Amygdala (tissue), 56 donors: Measurements from ENCODE around the gene SGCB.

Experiments used
- DNase-seq, 56 donors: peaks; one replicate each; lab custom pipeline; 2025; lab: John Stamatoyannopoulos, UW

SGCB gene

GRCh38 chr4:52028970-52029369, 9.1 kb downstream of the SGCB start:
- DNase-seq = no peak

GRCh38 chr4:52019936-52020657, 18.0 kb downstream of the SGCB start, which contains the start of gene LRRC66:
Gene LRRC66, minus strand, starts transcription at chr4:52020363. Its CDS starts 2,750 bp downstream, at chr4:52017613.
- no peak for DNase-seq

GRCh38 chr4:52017814-52018213, 20.3 kb downstream of the SGCB start:
- no peak for DNase-seq

GRCh38 chr4:52016981-52017380, 21.1 kb downstream of the SGCB start:
- no peak for DNase-seq

- DNase-seq = no peak
These were observed 22.7 kb downstream of the SGCB start for GRCh38 chr4:52015366-52015765.

- no peak for DNase-seq
These were observed 23.2 kb downstream of the SGCB start for GRCh38 chr4:52014903-52015302.

GRCh38 chr4:52012651-52013050, 25.4 kb downstream of the SGCB start:
- DNase-seq = no peak

- no peak for DNase-seq
These were observed 27.1 kb downstream of the SGCB start for GRCh38 chr4:52010986-52011385.

GRCh38 chr4:52006887-52007286, 31.2 kb downstream of the SGCB start:
- DNase-seq = no peak

- DNase-seq = no peak
These were observed 32.4 kb downstream of the SGCB start for GRCh38 chr4:52005604-52006273.

- DNase-seq = no peak
These were observed 33.7 kb downstream of the SGCB start for GRCh38 chr4:52004414-52004813.

GRCh38 chr4:52001616-52002015, 36.5 kb downstream of the SGCB start:
- DNase-seq = no peak

GRCh38 chr4:51999250-51999649, 38.8 kb downstream of the SGCB start:
- DNase-seq = no peak

GRCh38 chr4:51998837-51999236, 39.3 kb downstream of the SGCB start:
- no peak for DNase-seq

- DNase-seq = no peak
These were observed 40.5 kb downstream of the SGCB start for GRCh38 chr4:51997647-51998046.

- DNase-seq = no peak
These were observed 42.4 kb downstream of the SGCB start for GRCh38 chr4:51995647-51996220.
